GM18951 (cell line): ENCODE data around the gene UQCRC1.

ENCODE experiments used
- POLR2A ChIP-seq: IDR thresholded peaks from 4 replicates; pipeline ENCODE4 v1.6.1; 2011; ENCODE audit warnings: mild to moderate bottlenecking; ENCODE audit not compliant: insufficient read length, insufficient read depth; ENCODE audit errors: extremely low read depth
- in situ Hi-C: fragments of 300-500 bp; cut with MboI; formaldehyde crosslinking; loops from one replicate; pipeline ENCODE4 v1.12.0; 2022; ENCODE audit warnings: low sequenced_read_pairs, mixed read lengths, inconsistent platforms; ENCODE audit not compliant: unreplicated experiment

Gene UQCRC1

DNA sequence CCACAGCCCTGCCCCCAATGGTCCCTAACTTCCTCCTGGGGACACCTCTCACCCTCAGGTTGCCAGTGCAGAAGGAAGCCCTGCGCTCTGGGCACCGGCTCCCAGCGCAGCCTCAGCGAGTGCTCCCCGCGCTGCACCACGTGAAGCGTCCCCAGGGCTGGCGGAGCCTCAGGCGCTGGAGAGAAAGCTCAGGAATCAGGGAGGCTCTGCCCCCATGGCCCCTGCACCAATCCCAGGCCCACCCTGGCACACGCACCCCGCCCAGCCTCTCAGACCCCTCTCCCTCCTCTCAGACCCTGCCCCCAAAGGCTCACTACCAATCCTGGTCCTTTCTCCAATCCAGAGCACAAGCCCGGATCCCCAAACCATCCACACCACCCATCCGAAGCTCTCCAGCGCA, 21.2 kb downstream of the UQCRC1 start:
- no peak for TF ChIP-seq POLR2A
- in situ Hi-C loops: no loop called here

DNA sequence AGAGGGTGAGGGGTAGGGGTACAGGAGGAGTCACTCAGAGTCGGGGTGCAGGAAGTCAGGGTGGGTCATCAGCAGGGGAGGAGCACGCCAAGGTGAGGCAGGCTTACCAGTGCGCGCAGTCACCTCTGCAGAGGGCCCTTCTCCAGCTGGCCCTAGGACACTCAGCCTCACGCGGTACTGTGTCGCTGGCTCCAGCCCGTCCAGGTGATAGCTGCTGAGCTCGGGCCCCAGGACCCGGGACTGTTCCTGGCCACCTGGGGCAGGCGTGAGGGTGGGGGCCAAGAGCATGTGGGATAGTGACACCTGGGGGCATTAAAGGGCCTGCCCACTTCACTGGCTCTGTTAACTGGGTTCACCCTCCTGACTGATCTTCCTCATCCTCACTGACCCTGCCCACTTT, 21.8 kb downstream of the UQCRC1 start:
- in situ Hi-C loops: no loop called here
- TF ChIP-seq POLR2A: no peak

DNA sequence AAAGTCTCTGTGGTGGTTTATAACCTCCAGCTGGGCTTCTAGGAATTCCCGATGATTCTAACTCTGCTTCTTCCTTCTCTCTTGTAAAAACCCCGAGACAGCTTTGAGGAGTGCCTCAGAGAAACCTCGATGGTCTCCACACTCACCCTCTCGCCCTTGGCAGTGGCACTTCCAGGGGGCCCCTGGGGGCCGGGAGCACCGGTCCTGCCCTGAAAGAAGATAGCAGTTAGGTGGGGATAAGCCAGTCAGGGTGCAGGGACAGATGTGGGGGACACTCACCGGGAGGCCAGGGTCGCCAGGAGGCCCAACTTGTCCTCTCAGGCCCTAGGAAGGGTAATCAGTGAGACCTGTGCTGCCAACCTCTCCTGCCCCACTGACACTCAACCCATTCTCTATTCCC, 24.0 kb downstream of the UQCRC1 start:
- in situ Hi-C loops: no loop called here
- no peak for TF ChIP-seq POLR2A

DNA sequence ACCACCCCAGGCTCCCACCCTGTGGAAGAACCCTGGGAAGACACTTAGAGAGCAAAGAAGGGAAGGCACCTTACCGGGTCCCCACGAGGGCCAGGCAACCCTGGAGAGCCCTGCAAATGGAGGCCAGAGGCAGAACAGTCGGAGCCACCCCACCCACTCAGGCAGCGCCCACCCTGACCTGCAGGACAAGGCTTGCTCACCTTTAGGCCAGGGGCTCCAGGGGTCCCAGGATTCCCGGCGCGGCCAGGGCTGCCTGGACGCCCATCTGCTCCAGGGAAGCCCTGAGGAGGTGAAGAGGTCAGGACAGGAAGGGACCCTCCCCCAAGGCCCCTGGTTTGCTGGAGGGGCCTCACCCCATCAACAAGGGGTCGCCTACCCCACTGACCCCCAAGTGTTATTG, 24.6 kb downstream of the UQCRC1 start:
- in situ Hi-C loops: no loop called here
- no peak for TF ChIP-seq POLR2A

DNA sequence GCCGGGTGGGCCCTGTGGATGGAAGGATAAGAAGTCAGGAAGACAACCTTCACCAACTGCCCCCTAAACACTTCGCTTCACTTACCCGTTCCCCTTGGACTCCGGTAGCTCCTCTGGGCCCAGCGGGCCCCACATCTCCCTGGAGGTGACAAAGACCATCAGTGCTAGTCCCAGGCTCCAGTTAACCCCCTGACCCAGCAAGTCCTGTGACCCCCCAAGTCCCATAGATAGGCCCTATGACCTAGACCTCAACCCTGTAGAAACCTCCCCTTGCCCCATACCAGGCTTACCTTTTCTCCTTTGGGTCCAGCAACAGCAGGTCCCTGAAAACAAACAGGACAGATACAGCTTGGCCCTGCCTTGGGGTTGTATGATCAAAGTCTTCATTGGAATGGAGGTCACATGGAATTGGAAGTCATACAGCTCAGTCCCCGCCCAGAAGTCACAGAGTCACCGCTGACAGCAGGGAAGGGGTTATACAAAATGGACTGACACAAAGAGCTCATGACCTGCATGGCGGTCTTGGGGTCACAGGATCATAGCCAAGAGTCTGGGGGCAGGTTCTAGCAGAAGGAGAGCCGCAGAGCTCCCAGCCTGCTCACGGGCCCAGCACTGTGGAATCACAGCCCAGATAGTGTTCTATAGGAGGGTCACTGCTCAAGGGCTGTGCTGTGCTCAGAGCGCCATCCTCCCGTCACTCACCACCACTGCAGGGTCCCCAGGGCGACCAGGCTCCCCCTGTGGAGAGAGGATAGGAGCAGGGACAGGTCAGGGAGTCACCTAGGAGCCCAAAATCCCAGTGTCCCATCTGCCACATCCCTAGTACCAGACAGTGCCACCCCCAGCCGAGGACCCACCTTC, 27.6 kb downstream of the UQCRC1 start:
- in situ Hi-C loops: no loop called here
- no peak for TF ChIP-seq POLR2A

DNA sequence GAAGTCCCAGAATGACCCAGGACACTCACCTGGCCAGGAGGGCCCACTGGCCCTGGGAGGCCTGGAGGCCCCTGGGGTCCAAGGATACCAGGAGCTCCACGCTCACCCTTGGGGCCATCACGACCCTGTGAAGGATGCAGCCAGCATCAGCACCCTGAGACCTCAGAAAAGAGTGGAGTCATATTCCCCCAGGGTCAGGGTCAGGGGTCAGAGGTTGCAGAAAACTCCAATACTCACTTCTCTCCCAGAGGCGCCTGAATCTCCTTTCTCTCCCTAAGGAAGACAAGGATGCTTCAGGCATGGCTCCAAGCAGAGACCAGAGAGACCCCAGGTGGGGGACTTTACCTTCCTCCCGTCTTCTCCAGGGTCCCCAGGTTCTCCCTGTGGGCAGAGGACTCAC, 32.8 kb downstream of the UQCRC1 start:
- no peak for TF ChIP-seq POLR2A
- in situ Hi-C loops: no loop called here

DNA sequence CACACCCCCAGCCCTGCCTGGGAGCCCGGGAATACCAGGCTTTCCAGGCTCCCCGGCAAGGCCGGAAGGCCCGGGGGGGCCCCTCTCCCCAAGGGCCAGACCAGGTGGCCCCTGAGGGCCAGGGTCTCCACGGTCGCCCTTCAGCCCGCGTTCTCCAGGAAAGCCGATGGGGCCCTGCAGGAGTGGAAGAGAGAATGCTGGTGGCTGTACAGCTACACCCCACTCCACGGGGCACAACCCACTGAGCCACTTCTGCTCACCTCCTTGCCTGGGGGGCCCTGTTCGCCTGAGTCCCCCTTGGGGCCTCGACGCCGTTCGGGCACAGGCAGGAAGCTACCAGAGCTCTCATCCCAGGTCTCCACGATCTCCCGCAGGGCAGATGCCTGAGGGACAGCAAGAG, 34.1 kb downstream of the UQCRC1 start:
- in situ Hi-C loops: no loop called here
- no peak for TF ChIP-seq POLR2A

DNA sequence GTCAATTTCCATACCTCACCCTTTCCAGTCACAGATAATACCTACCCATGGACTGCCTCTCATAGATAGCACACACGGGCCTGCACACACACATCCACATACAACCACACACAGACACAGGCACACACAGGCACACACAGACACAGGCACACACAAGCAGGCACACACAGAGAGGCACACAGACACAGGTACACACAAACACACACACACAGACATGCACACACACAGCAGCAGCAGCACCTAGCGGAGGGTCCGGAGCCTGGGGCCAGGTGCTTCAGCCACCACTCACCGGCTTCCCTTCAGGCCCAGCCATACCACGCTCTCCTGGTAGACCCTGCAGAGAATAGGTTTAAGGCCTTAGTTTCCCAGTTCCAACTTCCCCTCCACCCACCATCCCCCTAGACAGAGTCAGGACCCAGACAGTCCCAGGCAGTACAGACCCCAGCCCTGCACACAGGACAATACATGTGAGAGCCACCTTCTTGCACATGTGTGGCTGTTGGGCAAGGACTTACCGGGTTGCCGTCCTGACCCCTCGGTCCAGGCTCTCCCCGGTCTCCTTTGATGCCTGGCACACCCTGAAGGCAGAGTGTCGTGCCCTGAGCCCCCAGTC, 35.4 kb downstream of the UQCRC1 start:
- no peak for TF ChIP-seq POLR2A
- in situ Hi-C loops: no loop called here

DNA sequence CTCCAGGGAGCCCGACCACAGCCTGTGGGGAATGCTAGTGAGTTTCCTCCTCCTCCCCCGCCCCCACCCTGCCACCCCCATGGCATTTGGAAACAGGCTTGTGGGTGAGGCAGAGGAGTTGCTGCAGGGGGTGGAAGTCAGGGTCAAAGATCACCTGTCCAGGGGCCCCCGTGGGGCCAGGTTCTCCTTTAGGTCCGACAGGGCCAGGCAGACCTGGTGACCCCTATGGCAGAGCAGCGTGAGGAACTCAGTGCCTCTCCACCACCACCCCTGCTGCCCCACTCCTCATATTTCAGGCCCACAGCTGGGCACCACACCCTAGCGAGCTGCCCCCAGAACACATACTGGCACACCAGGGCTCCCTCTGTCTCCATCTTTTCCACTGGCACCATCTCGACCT, 36.9 kb downstream of the UQCRC1 start:
- in situ Hi-C loops: no loop called here
- TF ChIP-seq POLR2A: no peak

DNA sequence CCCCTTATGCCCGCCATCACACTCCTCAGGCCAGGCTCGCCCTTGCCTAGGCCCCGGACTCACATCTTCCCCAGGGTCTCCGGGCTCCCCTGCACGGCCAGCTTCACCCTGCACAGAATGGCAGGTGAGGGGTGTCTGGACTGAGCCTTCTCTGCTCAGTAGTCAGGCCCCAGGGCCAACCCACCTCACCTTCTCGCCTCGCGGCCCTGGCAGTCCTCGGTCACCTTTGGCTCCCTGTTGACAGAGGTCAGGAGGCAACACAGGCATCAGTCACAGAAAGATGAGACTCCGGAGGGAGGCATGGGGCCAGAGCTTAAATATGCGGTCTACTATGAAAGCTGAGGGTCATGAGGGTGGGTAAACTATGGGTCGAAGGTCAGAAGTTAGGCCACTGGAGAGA, 37.5 kb downstream of the UQCRC1 start:
- in situ Hi-C loops: no loop called here
- no peak for TF ChIP-seq POLR2A

DNA sequence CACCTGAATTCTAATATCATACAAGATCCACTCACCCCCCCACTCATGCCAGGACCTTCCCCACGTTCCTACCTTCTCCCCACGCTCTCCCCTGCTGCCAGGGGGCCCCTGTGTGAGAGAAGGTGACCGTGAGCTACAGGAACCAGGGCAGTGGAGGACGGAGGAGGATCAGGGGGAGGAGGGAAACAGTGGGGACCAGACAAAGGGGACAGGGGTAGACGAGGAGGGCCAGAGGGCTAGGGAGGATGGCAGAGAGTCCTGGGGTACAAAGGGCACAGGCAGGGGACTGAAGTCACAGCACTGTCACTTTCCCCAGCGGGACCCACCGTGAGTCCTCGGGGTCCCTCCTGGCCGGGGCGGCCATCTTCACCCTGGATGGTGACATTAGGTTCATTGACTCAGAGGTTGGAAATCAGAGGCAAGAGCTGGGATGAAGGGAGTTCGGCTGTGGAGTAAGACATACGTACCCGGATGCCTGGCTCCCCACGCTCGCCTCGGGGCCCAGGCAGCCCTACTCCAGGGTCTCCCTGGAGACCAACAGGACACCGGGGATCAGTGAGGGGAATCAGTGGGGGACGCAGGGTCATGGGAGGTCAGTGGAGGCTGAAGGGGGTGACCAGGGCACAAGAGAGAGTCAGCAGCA, 39.5 kb downstream of the UQCRC1 start:
- TF ChIP-seq POLR2A: no peak
- in situ Hi-C loops: no loop called here

DNA sequence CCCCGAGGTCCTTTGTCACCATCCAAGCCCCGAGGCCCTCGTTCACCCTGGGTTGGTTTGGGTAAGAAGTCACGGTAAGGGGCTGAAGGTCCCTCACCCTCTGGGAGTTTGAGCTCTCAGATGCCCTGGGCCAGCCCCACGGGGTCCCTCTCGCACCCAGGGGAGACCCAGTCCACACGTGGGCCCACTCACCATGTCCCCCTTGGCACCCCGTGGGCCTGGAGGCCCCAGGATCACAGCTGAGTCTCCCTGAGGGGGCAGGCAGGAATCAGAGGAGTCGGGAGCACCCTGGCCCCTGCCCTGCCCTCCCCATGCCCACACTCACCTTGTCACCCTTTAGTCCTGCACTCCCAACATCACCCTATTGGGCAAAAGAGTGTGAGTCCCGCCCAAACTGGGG, 40.0 kb downstream of the UQCRC1 start:
- no peak for TF ChIP-seq POLR2A
- in situ Hi-C loops: no loop called here

DNA sequence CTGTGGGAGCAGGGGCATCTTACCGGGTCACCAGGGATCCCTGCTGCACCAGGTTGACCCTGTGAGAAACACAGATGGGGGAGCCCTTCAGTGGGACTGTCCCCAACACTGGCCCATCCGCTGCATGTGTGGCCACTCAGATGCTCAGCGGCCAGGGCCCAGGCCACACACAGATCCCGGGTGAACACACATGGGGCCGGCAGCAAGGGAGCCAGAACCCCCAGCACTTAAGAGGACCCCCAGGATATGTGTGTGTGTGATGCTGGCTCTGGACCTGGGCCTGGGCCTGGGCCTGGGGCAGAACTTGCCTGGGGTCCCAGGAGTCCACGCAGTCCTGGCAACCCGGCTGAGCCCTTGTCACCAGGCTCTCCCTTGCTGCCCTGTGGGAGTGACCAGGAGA, 41.0 kb downstream of the UQCRC1 start:
- no peak for TF ChIP-seq POLR2A
- in situ Hi-C loops: no loop called here

DNA sequence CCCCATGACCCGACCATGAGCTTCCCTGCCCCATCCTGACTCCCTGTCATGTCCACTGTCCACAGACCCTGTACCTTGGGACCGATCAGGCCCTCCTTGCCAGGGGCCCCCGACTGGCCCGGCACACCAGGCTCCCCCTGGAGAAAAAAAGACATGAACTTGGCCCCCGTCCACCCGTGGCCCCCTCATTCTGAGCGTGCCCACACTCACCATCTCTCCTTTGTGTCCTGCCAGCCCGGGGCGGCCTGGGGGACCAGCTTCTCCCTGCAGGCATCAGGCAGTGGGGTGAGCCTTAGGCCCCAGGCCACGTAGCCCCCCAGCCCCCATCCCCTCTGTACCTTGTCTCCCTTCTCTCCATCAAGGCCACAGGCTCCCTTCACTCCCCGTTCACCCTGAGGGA, 41.9 kb downstream of the UQCRC1 start:
- in situ Hi-C loops: no loop called here
- no peak for TF ChIP-seq POLR2A
